RWPE1 (cell line): Measurements from ENCODE around the gene COL4A1.

Experiments used
- CTCF ChIA-PET: fragments of 350-600 bp; sonication (Branson Sonifier 250); formaldehyde crosslinking; extraction: SDS; loops from one replicate; lab custom pipeline; 2021; lab: Yijun Ruan, JAX
- POLR2A ChIA-PET: fragments of 400-600 bp; formaldehyde crosslinking; extraction: SDS; loops from one replicate; lab custom pipeline; 2020; ENCODE audit warnings: antibody characterized with exemption; ENCODE audit not compliant: low non-redundant PET; lab: Yijun Ruan, JAX
- DNase-seq: peaks from one replicate; pipeline ENCODE4 v3.0.0; 2012; ENCODE audit warnings: low spot score
- H3K27ac ChIP-seq: fragments of 450-650 bp; 2 replicates; pipeline ENCODE4 v1.5.1; 2017
- TF ChIP-seq, protein P1 (sequence below): fragments of 450-650 bp; conservative IDR thresholded peaks from 2 replicates; pipeline ENCODE4 v1.5.1; 2017; ENCODE audit warnings: low read depth, mild to moderate bottlenecking

Gene COL4A1

DNA sequence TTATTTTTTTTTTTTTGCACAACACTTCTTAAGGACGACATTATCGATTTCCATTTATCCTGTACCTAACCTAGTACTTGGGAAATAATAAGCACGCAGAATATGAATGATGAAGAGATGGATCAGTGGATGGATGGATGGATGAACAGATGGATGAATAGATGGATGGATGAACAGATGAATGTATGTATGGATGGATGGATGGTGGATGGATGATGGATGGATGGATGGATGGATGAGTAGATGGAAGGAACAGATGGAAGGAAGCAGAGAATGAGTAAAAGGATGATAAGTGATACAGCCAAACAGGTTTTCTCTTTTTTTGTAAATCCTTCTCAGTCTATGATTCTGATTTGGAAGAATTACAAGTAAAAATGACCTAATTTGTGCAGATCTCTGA, 166.9 kb downstream of the COL4A1 start:
- POLR2A ChIA-PET = no interaction called here
- TF ChIP-seq, protein P1, sequence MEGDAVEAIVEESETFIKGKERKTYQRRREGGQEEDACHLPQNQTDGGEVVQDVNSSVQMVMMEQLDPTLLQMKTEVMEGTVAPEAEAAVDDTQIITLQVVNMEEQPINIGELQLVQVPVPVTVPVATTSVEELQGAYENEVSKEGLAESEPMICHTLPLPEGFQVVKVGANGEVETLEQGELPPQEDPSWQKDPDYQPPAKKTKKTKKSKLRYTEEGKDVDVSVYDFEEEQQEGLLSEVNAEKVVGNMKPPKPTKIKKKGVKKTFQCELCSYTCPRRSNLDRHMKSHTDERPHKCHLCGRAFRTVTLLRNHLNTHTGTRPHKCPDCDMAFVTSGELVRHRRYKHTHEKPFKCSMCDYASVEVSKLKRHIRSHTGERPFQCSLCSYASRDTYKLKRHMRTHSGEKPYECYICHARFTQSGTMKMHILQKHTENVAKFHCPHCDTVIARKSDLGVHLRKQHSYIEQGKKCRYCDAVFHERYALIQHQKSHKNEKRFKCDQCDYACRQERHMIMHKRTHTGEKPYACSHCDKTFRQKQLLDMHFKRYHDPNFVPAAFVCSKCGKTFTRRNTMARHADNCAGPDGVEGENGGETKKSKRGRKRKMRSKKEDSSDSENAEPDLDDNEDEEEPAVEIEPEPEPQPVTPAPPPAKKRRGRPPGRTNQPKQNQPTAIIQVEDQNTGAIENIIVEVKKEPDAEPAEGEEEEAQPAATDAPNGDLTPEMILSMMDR = no peak
- CTCF ChIA-PET = interaction anchor here (0.7 kb wide), 1 partner anchor 204 kb away, joined by 3 read pairs; no protein-coding TSS in a partner anchor

DNA sequence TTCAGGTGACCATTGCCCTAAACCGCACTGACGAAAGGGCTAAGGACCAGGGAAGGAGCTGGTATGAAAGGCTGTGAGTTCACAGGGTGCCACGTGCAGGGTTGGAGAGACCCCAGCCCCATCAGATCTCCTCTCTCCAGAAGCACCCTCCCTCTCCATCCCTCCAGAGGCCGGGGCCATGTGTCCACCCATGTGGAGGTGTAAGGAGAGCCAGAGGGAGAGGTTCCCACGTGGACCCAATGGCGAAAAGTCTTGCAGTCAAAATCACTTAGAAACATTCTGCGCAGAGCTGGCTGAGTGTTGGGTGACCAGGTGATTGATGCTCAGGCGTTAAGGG, 168.3 kb downstream of the COL4A1 start:
- H3K27ac ChIP-seq = peak overlapping the region; percentile 73
- TF ChIP-seq, protein P1 = no peak
- ChIA-PET CTCF (interaction anchor here (0.7 kb wide), 2 partner anchors 82 to 274 kb away, joined by 3 to 4 read pairs; no protein-coding TSS in a partner anchor), POLR2A (no interaction called here)
- no peak for DNase-seq

More for the DNA sequence above, 166.9 kb downstream of the COL4A1 start:
- no peak overlapping the region for H3K27ac ChIP-seq
- DNase-seq = no peak

DNA sequence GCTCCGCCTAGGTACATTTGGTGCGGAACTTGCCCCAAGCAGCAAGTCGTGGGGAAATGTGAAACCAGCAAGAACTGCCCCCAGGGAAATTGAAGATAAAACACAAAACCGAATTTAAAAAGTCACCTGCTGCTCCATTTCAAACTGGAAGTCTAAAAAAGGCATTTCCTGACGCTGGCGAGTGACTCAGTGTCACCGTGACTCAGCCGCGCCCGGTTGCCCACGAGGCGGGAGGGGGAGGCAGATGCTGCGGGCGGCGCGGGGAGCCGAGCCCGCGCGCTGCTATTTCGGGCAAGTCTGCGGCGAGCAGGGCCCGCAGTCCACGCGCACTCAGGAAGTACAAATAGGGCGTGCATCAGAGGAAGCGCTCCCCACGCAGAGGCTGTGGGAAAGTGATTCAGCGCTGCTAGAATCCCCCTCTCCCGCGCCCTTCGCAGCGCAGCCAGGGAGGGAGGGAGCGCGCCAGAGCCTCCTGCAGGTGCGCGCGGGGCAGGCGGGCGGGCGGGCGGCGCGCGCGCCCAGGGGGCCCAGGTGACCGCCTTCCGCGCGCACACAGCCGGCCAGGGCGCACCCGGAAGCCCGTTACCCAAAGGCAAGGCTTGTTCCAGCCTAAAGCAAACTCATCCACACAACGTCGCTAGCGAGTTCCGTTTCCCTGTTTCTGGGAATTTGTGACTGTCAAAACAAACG, 168.8 kb downstream of the COL4A1 start:
- CTCF ChIA-PET = interaction anchor here (0.7 kb wide), 2 partner anchors 83 to 274 kb away, joined by 3 to 4 read pairs; no protein-coding TSS in a partner anchor
- POLR2A ChIA-PET = no interaction called here
- peak overlapping the region; percentile 73 for H3K27ac ChIP-seq
- TF ChIP-seq, protein P1 = no peak; the same call in 1 of the 2 replicates
- peak; percentile 90 for DNase-seq

DNA sequence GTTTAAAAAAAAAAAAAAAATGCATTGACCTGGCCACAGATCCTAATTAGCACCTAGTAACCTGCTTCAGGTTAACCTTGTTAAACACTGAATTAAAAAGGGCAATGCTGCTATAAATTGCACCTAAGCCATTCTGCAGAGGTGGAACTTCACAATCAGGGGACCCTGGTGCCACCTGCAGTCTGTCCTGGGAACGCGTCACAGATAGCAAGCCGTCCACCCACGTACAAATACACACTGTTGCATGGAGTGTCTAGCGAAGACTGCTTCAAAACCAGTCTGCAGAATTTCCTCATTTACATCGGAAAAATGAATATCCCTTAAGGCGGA, 169.3 kb downstream of the COL4A1 start:
- DNase-seq = peak; percentile 41
- peak overlapping the region; percentile 73 for H3K27ac ChIP-seq
- TF ChIP-seq, protein P1 = peak; percentile 33; the same call in 1 of the 2 replicates
- POLR2A ChIA-PET = no interaction called here
- CTCF ChIA-PET = no interaction called here

DNA sequence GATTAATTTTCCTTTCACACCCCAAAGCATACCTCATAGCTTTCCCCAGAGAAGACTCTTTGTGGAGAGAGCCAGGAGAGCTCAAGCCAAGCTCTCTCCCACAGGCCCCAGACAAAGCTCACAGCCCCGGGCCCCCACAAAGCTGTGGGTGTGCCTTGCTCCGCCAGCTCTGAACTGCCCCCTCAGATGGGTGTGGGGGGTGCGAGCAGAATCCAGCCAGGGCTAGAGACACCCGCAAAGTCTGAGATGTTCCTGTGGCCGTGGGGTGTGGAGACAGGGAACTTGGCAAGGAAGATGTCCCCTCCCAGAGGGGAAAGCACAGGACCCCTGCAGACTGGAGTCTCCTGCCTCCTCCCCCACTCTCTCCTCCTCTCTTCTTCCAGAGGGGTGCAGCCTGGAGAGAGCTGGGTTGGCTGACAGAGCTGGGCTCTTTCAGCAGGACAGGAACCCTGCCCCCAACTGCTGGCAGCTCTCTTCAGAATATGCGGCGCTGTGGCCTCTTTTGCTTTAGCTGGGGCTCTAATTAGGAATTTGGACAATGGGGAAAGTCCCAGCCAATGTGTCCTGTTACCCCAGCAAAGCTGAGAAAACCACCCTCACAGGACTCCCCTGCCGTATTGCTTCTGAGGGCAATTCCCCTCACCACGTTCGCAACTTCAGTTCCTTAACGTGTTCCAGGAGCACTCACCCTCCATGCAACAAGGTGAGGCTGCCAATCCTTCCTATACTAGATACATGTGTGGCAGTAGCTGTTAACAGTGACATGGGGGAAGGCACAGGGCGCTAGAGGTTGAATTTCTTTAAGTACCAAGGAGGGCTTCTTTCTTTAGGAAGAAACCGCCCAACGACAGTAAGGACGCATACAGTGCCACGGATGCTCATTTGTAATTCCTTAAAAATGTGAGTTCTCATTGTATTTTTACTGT, 170.0 kb downstream of the COL4A1 start:
- no peak overlapping the region for H3K27ac ChIP-seq
- DNase-seq = no peak
- POLR2A ChIA-PET = no interaction called here
- CTCF ChIA-PET = interaction anchor here (0.6 kb wide), 2 partner anchors 618 to 1585 kb away, joined by 3 to 4 read pairs; no protein-coding TSS in a partner anchor
- TF ChIP-seq, protein P1 = no peak

DNA sequence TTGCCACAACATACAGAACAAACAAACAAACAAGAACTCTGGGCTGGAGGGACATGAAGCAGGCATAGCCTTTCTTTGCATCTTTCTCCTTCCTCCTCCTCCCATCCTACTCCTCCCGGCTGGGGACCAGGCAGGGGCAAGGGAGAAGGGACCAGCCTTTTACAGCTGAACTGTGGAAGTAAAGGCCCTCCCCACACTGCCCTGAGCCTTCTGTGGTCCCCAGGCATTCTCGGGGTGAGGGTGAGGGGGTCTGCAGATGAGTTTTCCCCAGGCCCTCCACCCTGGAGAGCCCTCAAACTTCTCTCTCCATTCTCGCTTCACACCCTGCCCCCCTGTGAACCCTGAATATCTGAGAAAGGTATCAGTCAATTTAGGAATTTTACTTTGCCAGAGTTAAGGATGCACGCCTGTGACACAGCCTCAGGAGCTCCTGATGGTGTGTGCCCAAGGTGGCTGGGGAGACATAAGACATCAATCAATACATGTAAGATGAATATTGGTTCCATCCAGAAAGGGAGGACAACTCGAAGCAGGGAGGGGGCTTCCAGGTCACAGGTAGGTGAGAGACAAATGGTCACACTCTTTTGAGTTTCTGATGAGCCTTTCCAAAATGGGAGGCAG, 170.9 kb downstream of the COL4A1 start:
- TF ChIP-seq, protein P1 = no peak
- no peak for DNase-seq
- no peak overlapping the region for H3K27ac ChIP-seq
- CTCF ChIA-PET = interaction anchor here (0.6 kb wide), 1 partner anchor 618 kb away, joined by 3 read pairs; no protein-coding TSS in a partner anchor
- POLR2A ChIA-PET = no interaction called here
